PC-3 (cell line): ENCODE results near the gene BRCA1. TPM values are rescaled to one million over a fixed set of nuclear protein-coding genes. Genes with fewer than 3 reads are reported as not detected.

Source experiments
- ATAC-seq: fragments of 200-7000 bp; cut with Tn5 transposase; 2 replicates; pipeline ENCODE4 v1.9.1; 2020; ENCODE audit warnings: mild to moderate bottlenecking, moderate library complexity
- BruUV-seq: library from RNA; stranded (reverse); fragments of 400-500 nt; replicated peaks from 2 replicates; lab custom pipeline; 2021; lab: Mats Ljungman, UMichigan
- CTCF ChIA-PET: fragments of 300-600 bp; sonication (Branson Sonifier 250); formaldehyde crosslinking; loops from one replicate; lab custom pipeline; 2022; ENCODE audit warnings: antibody characterized with exemption; lab: Charles Lee
- POLR2A ChIA-PET: fragments of 300-600 bp; sonication (Branson Sonifier 250); formaldehyde crosslinking; loops from one replicate; lab custom pipeline; 2022; ENCODE audit warnings: antibody characterized with exemption; ENCODE audit not compliant: unreplicated experiment; lab: Charles Lee
- DNase-seq: peaks from one replicate; pipeline ENCODE4 v3.0.0-alpha.2; 2015
- H2AFZ ChIP-seq: fragments of 300-600 bp; sonication (generic); 2 replicates; pipeline ENCODE4 v1.6.0; 2016; ENCODE audit warnings: antibody characterized with exemption, low read length
- H3F3A ChIP-seq: fragments of 300-600 bp; sonication (generic); one replicate; pipeline ENCODE4 v1.6.0; 2017; ENCODE audit warnings: antibody characterized with exemption, low read length, control low read depth, mild to moderate bottlenecking; ENCODE audit not compliant: unreplicated experiment
- H3K27ac ChIP-seq: fragments of 300-600 bp; sonication (generic); 2 replicates; pipeline ENCODE4 v1.5.1; 2016; ENCODE audit warnings: mild to moderate bottlenecking, low read length
- H3K27me3 ChIP-seq: fragments of 300-600 bp; sonication (generic); 2 replicates; pipeline ENCODE4 v1.6.1; 2016; ENCODE audit warnings: low read length, mixed read lengths
- H3K36me3 ChIP-seq: fragments of 300-600 bp; sonication (generic); 2 replicates; pipeline ENCODE4 v1.6.1; 2016; ENCODE audit warnings: low read depth, mixed run types, low read length, mixed read lengths
- H3K4me1 ChIP-seq: fragments of 300-600 bp; sonication (generic); 2 replicates; pipeline ENCODE4 v1.5.1; 2016; ENCODE audit warnings: low read length; ENCODE audit not compliant: insufficient read depth
- H3K4me2 ChIP-seq: fragments of 300-600 bp; sonication (generic); 2 replicates; pipeline ENCODE4 v1.6.0; 2016; ENCODE audit warnings: low read length
- H3K4me3 ChIP-seq: fragments of 300-600 bp; sonication (generic); 2 replicates; pipeline ENCODE4 v1.5.1; 2016; ENCODE audit warnings: mild to moderate bottlenecking, low read length, mixed read lengths
- H3K79me2 ChIP-seq: fragments of 300-600 bp; sonication (generic); 2 replicates; pipeline ENCODE4 v1.6.1; 2017; ENCODE audit warnings: low read length, mixed read lengths
- H3K9ac ChIP-seq: fragments of 300-600 bp; sonication (generic); 2 replicates; pipeline ENCODE4 v1.6.0; 2016; ENCODE audit warnings: mild to moderate bottlenecking, low read length
- H3K9me2 ChIP-seq: fragments of 300-600 bp; sonication (generic); replicated peaks from 2 replicates; pipeline ENCODE4 v1.6.1; 2016; ENCODE audit warnings: mixed run types, low read length, mixed read lengths
- H3K9me3 ChIP-seq: fragments of 300-600 bp; sonication (generic); 2 replicates; pipeline ENCODE4 v1.6.1; 2016; ENCODE audit warnings: low read length, mixed read lengths
- H4K20me1 ChIP-seq: fragments of 300-600 bp; sonication (generic); 2 replicates; pipeline ENCODE4 v1.6.1; 2016; ENCODE audit warnings: low read length, mixed read lengths
- CTCF ChIP-seq: fragments of 300-600 bp; sonication (generic); conservative IDR thresholded peaks from 2 replicates; pipeline ENCODE4 v1.5.1; 2017; ENCODE audit warnings: antibody characterized with exemption, low read depth, mild to moderate bottlenecking, low read length
- EZH2 ChIP-seq: fragments of 300-600 bp; sonication (generic); IDR thresholded peaks from one replicate; pipeline ENCODE4 v1.6.1; 2017; ENCODE audit warnings: antibody characterized with exemption, mild to moderate bottlenecking, low read length; ENCODE audit not compliant: unreplicated experiment
- EZH2phosphoT487 ChIP-seq: fragments of 300-600 bp; sonication (generic); IDR thresholded peaks from 2 replicates; pipeline ENCODE4 v1.6.1; 2018; ENCODE audit warnings: mild to moderate bottlenecking, antibody characterized with exemption, low read length, borderline replicate concordance
- intact Hi-C: fragments of 100-400 bp; cut with micrococcal nuclease; formaldehyde crosslinking; loops from 2 replicates; pipeline ENCODE4 v1.9.0; 2023
- total RNA-seq: library from RNA; depleted of rRNA; stranded (reverse); fragments of >200 nt; gene quantifications from 2 replicates; pipeline ENCODE4 v1.2.3, GENCODE V29; 2014

BRCA1 gene
- total RNA-seq, 1 experiment from 2014 or later: 36.3 TPM

GRCh38 chr17:43042025-43042628 is 83.0 kb downstream of the BRCA1 start:
- ChIA-PET POLR2A (no interaction called here), CTCF (no interaction called here)
- H3K4me1 ChIP-seq: no peaks in the 10 kb centered on the region
- no peaks in the 10 kb centered on the region for H4K20me1 ChIP-seq
- no peaks in the 10 kb centered on the region for H3K79me2 ChIP-seq
- no peak overlapping the region for H3K4me3 ChIP-seq
- H3K36me3 ChIP-seq: no peaks in the 10 kb centered on the region; the same call in 1 of the 2 replicates
- no peak overlapping the region for H3K9ac ChIP-seq
- ATAC-seq (no peak), DNase-seq (no peak)
- BruUV-seq: no TSS peak
- no peaks in the 10 kb centered on the region for H3F3A ChIP-seq
- H3K27me3 ChIP-seq: no peaks in the 10 kb centered on the region
- intact Hi-C loops: no loop called here
- TF ChIP-seq EZH2: no peak
- no peak for TF ChIP-seq EZH2phosphoT487
- no peak for TF ChIP-seq CTCF
- H3K9me2 ChIP-seq: no peaks in the 10 kb centered on the region
- H3K4me2 ChIP-seq: no peak overlapping the region
- no peak overlapping the region for H2AFZ ChIP-seq
- H3K27ac ChIP-seq: no peak overlapping the region
- no peaks in the 10 kb centered on the region for H3K9me3 ChIP-seq

GRCh38 chr17:43040655-43041054 is 84.5 kb downstream of the BRCA1 start:
- DNase-seq: no peak
- POLR2A ChIA-PET: no interaction called here
- no peak overlapping the region for H3K4me3 ChIP-seq
- H3K36me3 ChIP-seq: no peaks in the 10 kb centered on the region; the same call in 1 of the 2 replicates
- intact Hi-C loops: no loop called here
- H3K9ac ChIP-seq: no peak overlapping the region
- H3K4me2 ChIP-seq: no peak overlapping the region
- H3K9me3 ChIP-seq: no peaks in the 10 kb centered on the region
- no peak for ATAC-seq
- no peaks in the 10 kb centered on the region for H3K9me2 ChIP-seq
- no TSS peak for BruUV-seq
- TF ChIP-seq EZH2phosphoT487: no peak
- no peak for TF ChIP-seq CTCF
- no peak for TF ChIP-seq EZH2
- CTCF ChIA-PET: no interaction called here
- no peaks in the 10 kb centered on the region for H4K20me1 ChIP-seq
- no peak overlapping the region for H2AFZ ChIP-seq
- no peaks in the 10 kb centered on the region for H3K27me3 ChIP-seq
- no peaks in the 10 kb centered on the region for H3K4me1 ChIP-seq
- no peaks in the 10 kb centered on the region for H3K79me2 ChIP-seq
- no peak overlapping the region for H3K27ac ChIP-seq
- no peaks in the 10 kb centered on the region for H3F3A ChIP-seq

GRCh38 chr17:43039646-43040045 is 85.5 kb downstream of the BRCA1 start:
- Histone ChIP-seq H3K27ac (no peak overlapping the region), H3K4me2 (no peak overlapping the region), H3K4me3 (no peak overlapping the region), H4K20me1 (no peaks in the 10 kb centered on the region), H3K9me2 (no peaks in the 10 kb centered on the region), H3K9me3 (no peaks in the 10 kb centered on the region), H3K4me1 (no peaks in the 10 kb centered on the region), H3K79me2 (no peaks in the 10 kb centered on the region), H3K27me3 (no peaks in the 10 kb centered on the region), H2AFZ (no peak overlapping the region), H3K36me3 (no peaks in the 10 kb centered on the region; the same call in 1 of the 2 replicates), H3F3A (no peaks in the 10 kb centered on the region), H3K9ac (no peak overlapping the region)
- TF ChIP-seq EZH2: no peak
- no peak for TF ChIP-seq EZH2phosphoT487
- no peak for TF ChIP-seq CTCF
- DNase-seq (no peak), ATAC-seq (no peak)
- ChIA-PET CTCF (no interaction called here), POLR2A (no interaction called here)
- no TSS peak for BruUV-seq
- intact Hi-C loops: no loop called here
